GM06990 (cell line): ENCODE data around the gene ACSF2.

Experiments
- DNase-seq: peaks from one replicate; pipeline ENCODE4 v3.0.0-alpha.2; 2011; ENCODE audit not compliant: insufficient read length; ENCODE audit errors: extremely low read depth
- H3K27me3 ChIP-seq: replicated peaks from 2 replicates; pipeline ENCODE4 v1.6.0; 2011; ENCODE audit warnings: low read length; ENCODE audit not compliant: control insufficient read depth, insufficient read depth
- H3K36me3 ChIP-seq: 2 replicates; pipeline ENCODE4 v1.5.1; 2011; ENCODE audit warnings: low read length; ENCODE audit not compliant: control insufficient read depth, insufficient read depth
- H3K4me3 ChIP-seq: replicated peaks from 2 replicates; pipeline ENCODE4 v1.5.1; 2011; ENCODE audit warnings: low read depth, mild to moderate bottlenecking, control low read depth, low read length
- CTCF ChIP-seq: IDR thresholded peaks from 2 replicates; pipeline ENCODE4 v1.5.1; 2011; ENCODE audit warnings: low read length, control low read depth, mild to moderate bottlenecking, inconsistent platforms; ENCODE audit not compliant: insufficient read depth, poor library complexity, severe bottlenecking

Gene ACSF2

GRCh38 chr17:50491505-50491904, 65.5 kb downstream of the ACSF2 start:
- Histone ChIP-seq H3K27me3 (no peaks in the 10 kb centered on the region), H3K4me3 (no peak overlapping the region), H3K36me3 (no peaks in the 10 kb centered on the region)
- DNase-seq: no peak
- no peak for TF ChIP-seq CTCF

GRCh38 chr17:50492214-50492613, 66.2 kb downstream of the ACSF2 start:
- DNase-seq: no peak
- TF ChIP-seq CTCF: no peak
- Histone ChIP-seq H3K27me3 (no peaks in the 10 kb centered on the region), H3K36me3 (no peaks in the 10 kb centered on the region), H3K4me3 (no peak overlapping the region)

- DNase-seq: no peak
- H3K27me3 ChIP-seq: no peaks in the 10 kb centered on the region
- no peak overlapping the region for H3K4me3 ChIP-seq
- H3K36me3 ChIP-seq: no peaks in the 10 kb centered on the region
- TF ChIP-seq CTCF: no peak
Observed at GRCh38 chr17:50493744-50494143, 67.7 kb downstream of the ACSF2 start.

GRCh38 chr17:50495217-50495823, 69.3 kb downstream of the ACSF2 start:
- TF ChIP-seq CTCF: no peak
- H3K27me3 ChIP-seq: no peaks in the 10 kb centered on the region
- no peaks in the 10 kb centered on the region for H3K36me3 ChIP-seq
- no peak overlapping the region for H3K4me3 ChIP-seq
- DNase-seq: no peak

- no peak for TF ChIP-seq CTCF
- DNase-seq: no peak
- Histone ChIP-seq H3K4me3 (no peak overlapping the region), H3K27me3 (no peaks in the 10 kb centered on the region), H3K36me3 (no peaks in the 10 kb centered on the region)
Observed at GRCh38 chr17:50495918-50496317, 69.9 kb downstream of the ACSF2 start.
